Mammary epithelial cell (primary cell): ENCODE data around the gene DRG1.

ENCODE experiments used
- EZH2 ChIP-seq: IDR thresholded peaks from 2 replicates; pipeline ENCODE4 v1.6.1; 2012; ENCODE audit warnings: low read length, inconsistent platforms, borderline replicate concordance
- TF ChIP-seq, protein P1 (sequence below), 2 donors: IDR thresholded peaks in 1 of 2; conservative IDR thresholded peaks in 1 of 2; 2 replicates each; pipeline ENCODE4 v1.5.1; 2011 to 2012; ENCODE audit warnings: inconsistent platforms in 2 of 2, low read length in 2 of 2, mild to moderate bottlenecking in 2 of 2, control low read depth in 1 of 2, low read depth in 1 of 2; ENCODE audit not compliant: insufficient read depth in 1 of 2; ENCODE audit errors: extremely low read depth in 1 of 2

DNA sequence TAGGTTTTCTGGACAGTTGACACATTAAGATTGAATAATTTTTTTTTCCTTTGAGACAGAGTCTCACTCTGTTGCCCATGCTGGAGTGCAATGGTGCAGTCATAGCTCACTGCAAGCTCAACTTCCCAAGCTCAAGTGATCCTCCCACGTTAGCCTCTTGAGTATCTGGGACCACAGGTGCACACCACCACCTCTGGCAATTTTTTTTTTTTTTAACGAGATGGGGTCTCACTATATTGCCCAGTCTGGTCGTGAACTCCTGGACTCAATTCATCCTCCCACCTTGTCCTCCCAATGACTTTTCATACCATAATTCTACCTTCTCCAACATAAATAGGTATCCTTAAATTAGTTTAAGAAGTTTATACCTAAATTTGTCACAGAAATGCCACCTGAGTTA lies 81.7 kb downstream of the DRG1 start:
- TF ChIP-seq EZH2: no peak
- TF ChIP-seq, protein P1, sequence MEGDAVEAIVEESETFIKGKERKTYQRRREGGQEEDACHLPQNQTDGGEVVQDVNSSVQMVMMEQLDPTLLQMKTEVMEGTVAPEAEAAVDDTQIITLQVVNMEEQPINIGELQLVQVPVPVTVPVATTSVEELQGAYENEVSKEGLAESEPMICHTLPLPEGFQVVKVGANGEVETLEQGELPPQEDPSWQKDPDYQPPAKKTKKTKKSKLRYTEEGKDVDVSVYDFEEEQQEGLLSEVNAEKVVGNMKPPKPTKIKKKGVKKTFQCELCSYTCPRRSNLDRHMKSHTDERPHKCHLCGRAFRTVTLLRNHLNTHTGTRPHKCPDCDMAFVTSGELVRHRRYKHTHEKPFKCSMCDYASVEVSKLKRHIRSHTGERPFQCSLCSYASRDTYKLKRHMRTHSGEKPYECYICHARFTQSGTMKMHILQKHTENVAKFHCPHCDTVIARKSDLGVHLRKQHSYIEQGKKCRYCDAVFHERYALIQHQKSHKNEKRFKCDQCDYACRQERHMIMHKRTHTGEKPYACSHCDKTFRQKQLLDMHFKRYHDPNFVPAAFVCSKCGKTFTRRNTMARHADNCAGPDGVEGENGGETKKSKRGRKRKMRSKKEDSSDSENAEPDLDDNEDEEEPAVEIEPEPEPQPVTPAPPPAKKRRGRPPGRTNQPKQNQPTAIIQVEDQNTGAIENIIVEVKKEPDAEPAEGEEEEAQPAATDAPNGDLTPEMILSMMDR (conservative IDR thresholded peaks at IDR 0.05 in 1 of 2, IDR thresholded peaks at IDR 0.05 in 1 of 2; ENCODE audit: extremely low read depth in 1 of 2, insufficient read depth in 1 of 2, low read depth in 1 of 2, low read length in 2 of 2): no peak
